CD8-positive, alpha-beta memory T cell (primary cell): Measurements from ENCODE around the gene POU2AF1. TPM values are rescaled to one million over a fixed set of nuclear protein-coding genes. Genes with fewer than 3 reads are reported as not detected.
A peak's percentile ranks its signal among the peaks of the same experiment; 100 is the strongest.

Experiments
- CTCF ChIA-PET: fragments of 350-600 bp; sonication (Branson Sonifier 250); formaldehyde crosslinking; loops from one replicate; lab custom pipeline; 2021; ENCODE audit warnings: antibody characterized with exemption; lab: Charles Lee
- POLR2A ChIA-PET: fragments of 350-600 bp; sonication (Branson Sonifier 250); formaldehyde crosslinking; loops from one replicate; lab custom pipeline; 2021; ENCODE audit warnings: antibody characterized with exemption; lab: Charles Lee
- DNase-seq, 5 donors: peaks; one replicate each; pipeline versions ENCODE4 v3.0.0 to v3.0.0-alpha.2; 2020 to 2022; ENCODE audit warnings: mixed read lengths in 1 of 5
- H3K27ac ChIP-seq: one replicate; pipeline ENCODE4 v1.7.0; 2013; ENCODE audit warnings: low read depth, mild to moderate bottlenecking, low read length, moderate library complexity
- H3K27me3 ChIP-seq: 2 replicates; pipeline ENCODE4 v1.7.0; 2013; ENCODE audit warnings: low read length, mild to moderate bottlenecking; ENCODE audit not compliant: insufficient read depth, poor library complexity, severe bottlenecking
- H3K36me3 ChIP-seq: 2 replicates; pipeline ENCODE4 v1.7.0; 2013; ENCODE audit warnings: mild to moderate bottlenecking, low read length, moderate library complexity; ENCODE audit not compliant: insufficient read depth
- H3K4me1 ChIP-seq: 2 replicates; pipeline ENCODE4 v1.7.0; 2013; ENCODE audit warnings: mild to moderate bottlenecking, low read length, moderate library complexity; ENCODE audit not compliant: insufficient read depth
- H3K4me3 ChIP-seq: 2 replicates; pipeline ENCODE4 v1.7.0; 2013; ENCODE audit warnings: mild to moderate bottlenecking, low read length
- H3K9me3 ChIP-seq: 2 replicates; pipeline ENCODE4 v1.7.0; 2013; ENCODE audit warnings: mild to moderate bottlenecking, low read length
- H3K27ac Mint-ChIP-seq, 8 donors: one replicate each; pipeline ENCODE4 v1.8.0; 2020 to 2021; ENCODE audit warnings: mixed read lengths in 8 of 8, mild to moderate bottlenecking in 6 of 8, inconsistent platforms in 3 of 8, moderate library complexity in 3 of 8
- H3K27me3 Mint-ChIP-seq, 2 donors: one replicate each; pipeline ENCODE4 v1.8.0; 2020 to 2021; ENCODE audit warnings: mixed read lengths in 2 of 2, mild to moderate bottlenecking in 1 of 2, moderate library complexity in 1 of 2
- H3K36me3 Mint-ChIP-seq, 3 donors: one replicate each; pipeline ENCODE4 v1.8.0; 2020 to 2021; ENCODE audit warnings: mixed read lengths in 3 of 3, inconsistent platforms in 1 of 3, mild to moderate bottlenecking in 1 of 3
- H3K4me1 Mint-ChIP-seq, 3 donors: one replicate each; pipeline ENCODE4 v1.8.0; 2020 to 2021; ENCODE audit warnings: mixed read lengths in 3 of 3, inconsistent platforms in 1 of 3, mild to moderate bottlenecking in 1 of 3
- H3K4me3 Mint-ChIP-seq, 7 donors: one replicate each; pipeline ENCODE4 v1.8.0; 2020 to 2021; ENCODE audit warnings: mixed read lengths in 7 of 7, mild to moderate bottlenecking in 6 of 7, moderate library complexity in 4 of 7, inconsistent platforms in 2 of 7
- H3K9me3 Mint-ChIP-seq, 5 donors: one replicate each; pipeline ENCODE4 v1.8.0; 2020 to 2022; ENCODE audit warnings: mixed read lengths in 5 of 5, mild to moderate bottlenecking in 3 of 5, moderate library complexity in 2 of 5, inconsistent platforms in 1 of 5
- polyA plus RNA-seq: library from polyadenylated mRNA; unstranded; fragments of 300-500 nt; fragmentation: Illumina TruSeq; gene quantifications from one replicate; pipeline ENCODE4 v1.2.3, GENCODE V29; 2021
- total RNA-seq, 2 experiments: library from RNA; stranded (reverse); gene quantifications; one replicate each; pipeline ENCODE4 v1.2.3, GENCODE V29; 2021

Gene POU2AF1
- total and polyA plus RNA-seq, 3 experiments from 2014 or later, result 1.5 to 2.3 TPM; not detected in 1

DNA sequence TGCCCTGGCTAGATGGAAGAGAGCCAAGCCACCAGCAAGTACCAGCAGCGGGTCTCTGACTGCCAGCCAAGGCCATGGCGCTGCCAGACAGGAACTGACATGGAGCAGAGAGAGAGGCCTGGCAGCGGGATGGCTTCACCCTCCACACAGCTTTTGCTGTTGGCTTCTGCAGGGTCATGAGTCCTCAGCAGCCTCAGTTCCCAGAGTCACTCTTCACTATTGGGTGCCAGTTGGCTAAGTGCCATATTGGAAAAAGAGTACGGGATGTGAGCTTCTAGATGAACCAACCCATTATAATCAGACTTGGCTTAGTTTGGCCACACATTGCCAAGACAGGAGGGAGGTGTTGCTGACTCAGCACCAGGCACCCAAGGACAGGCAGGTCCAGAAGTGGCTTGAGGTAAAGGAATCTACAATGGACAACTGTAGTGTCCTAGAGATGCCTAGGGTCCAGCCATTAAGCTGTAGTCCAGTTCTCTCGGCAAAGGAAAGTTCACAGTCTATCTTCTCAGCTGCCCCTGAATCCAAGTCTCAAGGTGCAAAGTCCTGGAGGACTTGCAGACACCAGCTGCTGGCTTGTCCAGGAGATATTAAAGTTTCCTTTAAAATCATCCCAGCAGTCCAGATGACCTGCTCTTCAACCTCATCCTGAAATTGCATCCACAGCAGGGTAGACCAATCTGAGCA, 40.7 kb upstream of the POU2AF1 start:
- POLR2A ChIA-PET, result no interaction called here
- no peaks in the 10 kb centered on the region for H3K36me3 Mint-ChIP-seq

DNA sequence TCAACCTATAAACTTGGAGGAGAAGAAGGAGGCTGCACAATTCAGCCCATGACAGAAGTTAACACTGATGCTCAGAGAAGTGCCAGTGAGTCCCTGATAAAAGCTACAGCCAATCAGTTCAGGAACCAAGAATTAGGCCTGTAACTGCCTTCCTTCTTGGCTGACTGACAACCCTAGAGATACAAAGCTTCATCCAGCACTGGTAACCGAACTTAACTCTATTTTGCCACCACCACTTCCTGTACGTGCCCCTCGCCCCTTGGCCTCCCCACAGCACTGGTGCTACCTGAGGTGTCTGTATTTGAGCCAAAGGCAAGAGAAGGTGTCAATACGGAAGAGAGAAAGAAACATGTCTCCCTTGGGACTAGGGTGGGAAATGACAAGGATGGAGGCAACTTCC, 40.1 kb upstream of the POU2AF1 start:
- H3K4me1 ChIP-seq, result peaks cover 10% of the 10 kb centered on the region
- H3K27ac Mint-ChIP-seq, result no peak overlapping the region
- H3K4me3 ChIP-seq, result no peak overlapping the region
- no peaks in the 10 kb centered on the region for H3K36me3 Mint-ChIP-seq
- no peaks in the 10 kb centered on the region for H3K27me3 ChIP-seq
- peaks cover 8 to 11% of the 10 kb centered on the region in 2 donors for H3K27me3 Mint-ChIP-seq
- H3K9me3 ChIP-seq, result no peaks in the 10 kb centered on the region
- H3K4me1 Mint-ChIP-seq, result peaks cover 16 to 26% (median 17%) of the 10 kb centered on the region in 3 donors
- no peak for DNase-seq
- no peaks in the 10 kb centered on the region for H3K9me3 Mint-ChIP-seq
- H3K27ac ChIP-seq, result no peak overlapping the region
- CTCF ChIA-PET, result no interaction called here
- POLR2A ChIA-PET, result no interaction called here
- H3K36me3 ChIP-seq, result no peaks in the 10 kb centered on the region
- no peak overlapping the region for H3K4me3 Mint-ChIP-seq

More for the DNA sequence above, 40.7 kb upstream of the POU2AF1 start:
- CTCF ChIA-PET, result interaction anchor here (2.1 kb wide), 1 partner anchor 9 kb away, joined by 6 read pairs; no protein-coding TSS in a partner anchor
- H3K4me3 Mint-ChIP-seq, result peak overlapping the region in 1 of 7 donors; percentile 65
- peaks cover 10 to 20% (median 13%) of the 10 kb centered on the region in 3 donors for H3K4me1 Mint-ChIP-seq
- H3K36me3 ChIP-seq, result no peaks in the 10 kb centered on the region
- peaks cover 7% of the 10 kb centered on the region for H3K4me1 ChIP-seq
- no peaks in the 10 kb centered on the region for H3K9me3 ChIP-seq
- H3K9me3 Mint-ChIP-seq, result no peaks in the 10 kb centered on the region
- H3K27ac ChIP-seq, result no peak overlapping the region
- H3K27ac Mint-ChIP-seq, result no peak overlapping the region
- H3K4me3 ChIP-seq, result no peak overlapping the region
- peaks cover 8 to 9% of the 10 kb centered on the region in 2 donors for H3K27me3 Mint-ChIP-seq
- no peaks in the 10 kb centered on the region for H3K27me3 ChIP-seq
- no peak for DNase-seq

DNA sequence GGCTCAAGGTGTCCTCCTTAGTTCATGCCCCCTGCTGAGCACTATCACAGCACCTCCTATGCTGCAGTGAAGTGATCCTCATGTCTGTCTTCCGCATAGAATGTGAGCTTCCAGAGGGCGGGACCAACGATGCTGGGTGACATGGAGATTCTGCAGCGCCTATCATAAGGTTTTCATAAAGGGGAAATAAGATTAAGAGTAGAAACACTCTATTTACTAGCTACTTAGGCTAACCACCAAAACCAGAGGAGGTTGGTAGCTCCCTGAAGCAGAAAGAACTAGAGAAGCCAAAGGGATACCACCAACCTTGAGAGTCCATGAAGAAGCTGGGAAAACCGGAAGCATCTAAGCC, 39.3 kb upstream of the POU2AF1 start:
- H3K4me1 Mint-ChIP-seq, result peaks cover 17 to 30% (median 18%) of the 10 kb centered on the region in 3 donors
- CTCF ChIA-PET, result interaction anchor here (1.5 kb wide), 1 partner anchor 19 kb away, joined by 4 read pairs; no protein-coding TSS in a partner anchor

DNA sequence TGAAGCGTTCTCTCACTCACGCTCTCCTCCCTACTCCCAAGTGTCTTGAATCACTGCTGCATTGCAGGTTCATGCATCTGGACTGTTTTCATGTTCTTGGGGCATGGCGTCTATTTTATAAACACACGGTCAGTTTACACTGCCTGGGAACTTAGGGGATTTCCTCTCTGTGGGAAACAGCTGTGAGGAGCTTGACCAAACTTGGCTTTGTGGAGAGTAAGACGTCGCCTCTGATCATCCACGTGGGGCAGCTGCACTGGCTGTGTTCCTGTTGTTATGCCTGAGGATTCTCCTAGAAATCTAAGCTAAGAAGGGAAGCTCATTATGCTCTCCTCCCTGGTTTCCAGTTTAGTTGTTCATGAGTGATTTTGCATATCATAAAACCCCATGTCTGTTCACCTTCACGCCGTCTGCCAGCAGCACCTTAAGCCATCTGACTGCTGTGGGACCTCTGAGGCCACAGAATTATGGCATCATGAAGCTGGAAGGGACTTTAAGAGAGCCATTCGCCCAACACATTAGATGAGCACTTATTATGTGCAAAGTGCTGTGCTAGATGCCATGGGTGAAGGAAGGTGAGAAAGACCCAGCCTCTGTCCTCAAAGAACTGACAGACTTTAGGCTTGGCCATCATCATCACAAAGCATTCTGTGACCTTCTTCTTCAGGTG, 38.8 kb upstream of the POU2AF1 start:
- Mint-ChIP-seq H3K27ac (no peak overlapping the region), H3K36me3 (no peaks in the 10 kb centered on the region), H3K9me3 (no peaks in the 10 kb centered on the region), H3K4me1 (peaks cover 17 to 30% (median 18%) of the 10 kb centered on the region in 3 donors), H3K4me3 (peak overlapping the region in 1 of 7 donors; percentile 37), H3K27me3 (peaks cover 4 to 8% of the 10 kb centered on the region in 2 donors)
- H3K4me3 ChIP-seq, result no peak overlapping the region
- POLR2A ChIA-PET, result no interaction called here
- H3K27ac ChIP-seq, result no peak overlapping the region
- no peaks in the 10 kb centered on the region for H3K36me3 ChIP-seq
- no peak for DNase-seq
- CTCF ChIA-PET, result interaction anchor here (1.5 kb wide), 1 partner anchor 19 kb away, joined by 4 read pairs; no protein-coding TSS in a partner anchor
- H3K4me1 ChIP-seq, result peaks cover 11% of the 10 kb centered on the region
- H3K27me3 ChIP-seq, result no peaks in the 10 kb centered on the region
- no peaks in the 10 kb centered on the region for H3K9me3 ChIP-seq

More for the DNA sequence above, 39.3 kb upstream of the POU2AF1 start:
- Mint-ChIP-seq H3K27me3 (peaks cover 8% of the 10 kb centered on the region in 2 donors), H3K9me3 (no peaks in the 10 kb centered on the region), H3K4me3 (no peak overlapping the region), H3K27ac (no peak overlapping the region), H3K36me3 (no peaks in the 10 kb centered on the region)
- no peak for DNase-seq
- H3K36me3 ChIP-seq, result no peaks in the 10 kb centered on the region
- peaks cover 11% of the 10 kb centered on the region for H3K4me1 ChIP-seq
- H3K9me3 ChIP-seq, result no peaks in the 10 kb centered on the region
- POLR2A ChIA-PET, result no interaction called here
- no peak overlapping the region for H3K4me3 ChIP-seq
- no peaks in the 10 kb centered on the region for H3K27me3 ChIP-seq
- H3K27ac ChIP-seq, result no peak overlapping the region

DNA sequence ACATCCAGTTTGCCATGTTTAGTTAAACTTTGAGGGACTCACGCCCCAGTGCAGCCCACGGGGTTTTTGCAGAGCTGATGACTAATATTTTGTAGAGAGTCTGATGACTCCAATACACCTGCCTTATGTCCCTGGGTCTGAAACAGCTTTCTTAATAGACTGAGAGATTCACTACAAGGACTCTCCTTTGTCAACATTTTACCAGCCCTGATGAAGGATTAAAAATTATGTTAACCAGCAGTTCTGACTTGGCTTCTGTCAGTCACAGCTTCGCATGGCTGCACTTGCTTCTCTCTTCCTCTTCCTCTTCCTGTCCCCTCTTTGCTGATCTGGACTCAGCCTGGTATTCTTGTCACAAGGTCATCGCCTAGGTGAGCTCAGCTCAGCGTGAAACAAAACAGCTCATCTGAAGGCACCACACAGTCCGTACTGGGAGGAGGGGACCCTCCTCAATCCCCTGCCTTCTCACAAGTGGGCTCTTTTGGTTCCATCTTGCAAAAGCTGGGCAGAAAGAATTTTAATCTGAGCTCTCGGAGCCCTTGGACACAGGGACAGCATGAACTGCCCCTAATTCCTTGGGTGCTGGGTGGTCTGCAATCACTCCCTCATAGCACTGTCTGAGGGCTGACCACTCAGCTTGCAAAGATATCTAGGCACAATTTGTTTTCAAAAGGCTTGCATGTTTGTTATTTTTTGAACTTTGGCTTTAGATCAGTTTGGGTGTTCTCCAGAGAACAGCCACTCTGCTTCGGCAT, 38.1 kb upstream of the POU2AF1 start:
- peaks cover 17 to 30% (median 18%) of the 10 kb centered on the region in 3 donors for H3K4me1 Mint-ChIP-seq
- ChIA-PET CTCF (interaction anchor here (1.5 kb wide), 1 partner anchor 20 kb away, joined by 4 read pairs; no protein-coding TSS in a partner anchor), POLR2A (no interaction called here)
- H3K9me3 Mint-ChIP-seq, result no peaks in the 10 kb centered on the region
- H3K27me3 Mint-ChIP-seq, result peaks cover 4 to 5% of the 10 kb centered on the region in 2 donors
- H3K4me3 Mint-ChIP-seq, result peak overlapping the region in 2 of 7 donors; percentile 37 to 52
- H3K9me3 ChIP-seq, result no peaks in the 10 kb centered on the region
- H3K27ac ChIP-seq, result no peak overlapping the region
- peak overlapping the region in 2 of 8 donors; percentile 45 to 53 for H3K27ac Mint-ChIP-seq
- H3K36me3 Mint-ChIP-seq, result no peaks in the 10 kb centered on the region
- no peaks in the 10 kb centered on the region for H3K27me3 ChIP-seq
- peaks cover 11% of the 10 kb centered on the region for H3K4me1 ChIP-seq
- H3K36me3 ChIP-seq, result no peaks in the 10 kb centered on the region
- DNase-seq, result no peak
- no peak overlapping the region for H3K4me3 ChIP-seq

DNA sequence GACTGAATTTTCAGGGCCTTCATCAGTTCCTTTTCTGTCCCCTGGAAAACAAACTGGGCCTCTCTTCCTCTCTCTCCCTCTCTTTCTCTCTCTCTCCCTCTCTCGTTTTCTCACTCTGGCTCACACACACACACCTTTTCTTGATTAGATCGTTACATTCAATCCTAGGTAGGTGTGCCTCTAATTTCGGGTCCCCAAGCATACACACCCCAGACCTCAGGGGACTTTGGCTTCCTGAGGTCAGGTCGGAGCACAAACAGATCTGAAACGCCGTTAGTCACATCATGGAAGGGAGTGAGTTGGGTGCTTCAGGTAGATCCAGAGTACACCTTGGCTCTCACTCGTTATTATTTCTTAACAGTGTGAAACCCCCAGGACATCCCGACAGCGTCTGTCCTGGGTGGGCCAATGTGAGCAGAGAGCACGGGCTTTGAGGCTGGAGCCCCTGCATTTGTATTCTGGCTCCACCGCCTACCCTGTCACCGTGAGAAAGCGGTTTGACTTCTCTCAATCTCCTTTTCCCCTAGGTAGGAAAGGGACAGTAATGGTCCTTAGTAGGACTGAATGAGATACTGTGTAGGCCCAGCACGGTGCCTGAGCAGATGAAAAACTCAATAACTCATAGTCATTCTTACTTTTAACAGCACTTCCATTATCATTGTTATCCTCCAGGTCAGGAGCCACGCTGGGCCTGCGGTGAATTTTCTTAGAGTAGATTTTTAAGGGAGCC, 37.3 kb upstream of the POU2AF1 start:
- Histone ChIP-seq H3K27me3 (no peaks in the 10 kb centered on the region), H3K9me3 (no peaks in the 10 kb centered on the region), H3K4me1 (peaks cover 11% of the 10 kb centered on the region), H3K27ac (no peak overlapping the region), H3K4me3 (no peak overlapping the region), H3K36me3 (no peaks in the 10 kb centered on the region)
- H3K36me3 Mint-ChIP-seq, result no peaks in the 10 kb centered on the region
- no peak for DNase-seq
- H3K9me3 Mint-ChIP-seq, result no peaks in the 10 kb centered on the region
- CTCF ChIA-PET, result interaction anchor here (1.5 kb wide), 1 partner anchor 21 kb away, joined by 4 read pairs; no protein-coding TSS in a partner anchor
- H3K27me3 Mint-ChIP-seq, result peaks cover 3 to 4% of the 10 kb centered on the region in 2 donors
- peak overlapping the region in 2 of 8 donors; percentile 53 to 62 for H3K27ac Mint-ChIP-seq
- H3K4me3 Mint-ChIP-seq, result no peak overlapping the region
- peaks cover 17 to 30% (median 18%) of the 10 kb centered on the region in 3 donors for H3K4me1 Mint-ChIP-seq
- POLR2A ChIA-PET, result no interaction called here

DNA sequence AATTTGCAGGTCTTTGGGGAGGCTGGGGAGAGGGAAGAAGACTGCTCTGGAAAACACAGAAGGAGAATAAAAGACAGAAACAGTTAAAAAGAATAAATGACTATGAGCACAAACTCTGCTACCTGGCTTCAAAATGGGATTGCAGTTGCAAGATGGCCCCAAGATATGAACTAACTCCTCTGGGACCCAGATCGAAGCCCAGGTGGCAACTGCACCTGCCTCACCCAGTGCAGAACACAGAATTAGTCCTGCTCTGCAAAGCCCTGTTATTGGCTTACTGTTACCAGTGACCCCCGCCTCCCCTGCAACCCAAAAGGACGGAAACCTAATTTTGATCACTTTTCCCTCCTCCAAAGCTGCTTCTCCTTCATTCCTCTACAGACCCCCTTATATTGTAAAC, 35.9 kb upstream of the POU2AF1 start:
- peak overlapping the region in 1 of 8 donors; percentile 12 for H3K27ac Mint-ChIP-seq
- Histone ChIP-seq H3K27ac (no peak overlapping the region), H3K27me3 (no peaks in the 10 kb centered on the region), H3K9me3 (no peaks in the 10 kb centered on the region), H3K4me3 (no peak overlapping the region), H3K36me3 (no peaks in the 10 kb centered on the region), H3K4me1 (peaks cover 11% of the 10 kb centered on the region)
- no peak overlapping the region for H3K4me3 Mint-ChIP-seq
- peaks cover 2 to 4% of the 10 kb centered on the region in 2 donors for H3K27me3 Mint-ChIP-seq
- H3K4me1 Mint-ChIP-seq, result peaks cover 17 to 30% (median 18%) of the 10 kb centered on the region in 3 donors
- H3K9me3 Mint-ChIP-seq, result no peaks in the 10 kb centered on the region
- DNase-seq, result no peak
- ChIA-PET POLR2A (no interaction called here), CTCF (no interaction called here)
- no peaks in the 10 kb centered on the region for H3K36me3 Mint-ChIP-seq
